GM12878 (cell line): ENCODE data around the gene TTC22. TPM values are rescaled to one million over a fixed set of nuclear protein-coding genes. Genes with fewer than 3 reads are reported as not detected.

ENCODE experiments used
- ATAC-seq: fragments of 200-7000 bp; cut with Tn5 transposase; 3 replicates; pipeline ENCODE4 v1.9.1; 2020; ENCODE audit warnings: mild to moderate bottlenecking, moderate library complexity
- BruUV-seq: library from RNA; stranded (reverse); fragments of 400-500 nt; replicated peaks from 2 replicates; lab custom pipeline; 2021; lab: Mats Ljungman, UMichigan
- CTCF ChIA-PET: fragments of 300-600 bp; sonication (Branson Sonifier 250); formaldehyde crosslinking; extraction: SDS; loops from one replicate; lab custom pipeline; 2021; ENCODE audit warnings: inconsistent platforms; lab: Yijun Ruan, JAX
- POLR2A ChIA-PET: fragments of 350-600 bp; formaldehyde crosslinking; extraction: SDS; loops from one replicate; lab custom pipeline; 2021; ENCODE audit warnings: inconsistent platforms; lab: Charles Lee
- RAD21 ChIA-PET: fragments of 300-600 bp; sonication (Branson Sonifier 250); formaldehyde crosslinking; loops from one replicate; lab custom pipeline; 2023; ENCODE audit warnings: antibody characterized with exemption; ENCODE audit not compliant: unreplicated experiment; lab: Charles Lee
- SMC1A ChIA-PET: fragments of 300-600 bp; sonication (Branson Sonifier 250); formaldehyde crosslinking; loops from one replicate; lab custom pipeline; 2023; ENCODE audit not compliant: unreplicated experiment, uncharacterized antibody; lab: Charles Lee
- DNase-seq: peaks from one replicate; pipeline ENCODE4 v3.0.0-alpha.2; 2011; ENCODE audit warnings: low read depth, low spot score
- FAIRE-seq: peaks from 3 replicates; lab custom pipeline; 2011; peaks lifted over from hg19 to GRCh38; lab: Jason Lieb, UNC
- H2AFZ ChIP-seq: 2 replicates; pipeline ENCODE4 v1.6.0; 2011; ENCODE audit warnings: low read depth, low read length, control low read depth; ENCODE audit not compliant: control insufficient read depth
- H3K27ac ChIP-seq: 2 replicates; pipeline ENCODE4 v1.5.1; 2011; ENCODE audit warnings: control low read depth; ENCODE audit not compliant: control insufficient read depth, insufficient read depth
- H3K27me3 ChIP-seq, 2 experiments: replicated peaks in 1 of 2; 2 replicates each; pipeline versions ENCODE4 v1.6.0 to v1.6.1; 2011; ENCODE audit warnings: low read length in 1 of 2; ENCODE audit not compliant: control insufficient read depth in 2 of 2, insufficient read depth in 2 of 2
- H3K36me3 ChIP-seq, 2 experiments: 2 replicates each; pipeline ENCODE4 v1.5.1; 2011; ENCODE audit warnings: low read length in 1 of 2; ENCODE audit not compliant: control insufficient read depth in 2 of 2, insufficient read depth in 2 of 2
- H3K4me1 ChIP-seq: 2 replicates; pipeline ENCODE4 v1.6.1; 2011; ENCODE audit warnings: mild to moderate bottlenecking, low read length, moderate library complexity, mixed read lengths; ENCODE audit not compliant: control insufficient read depth, insufficient read depth
- H3K4me2 ChIP-seq: 2 replicates; pipeline ENCODE4 v1.6.0; 2011; ENCODE audit warnings: control low read depth; ENCODE audit not compliant: control insufficient read depth, insufficient read depth
- H3K4me3 ChIP-seq: fragments of 200-600 bp; sonication (generic); 2 replicates; pipeline ENCODE4 v1.5.1; 2016
- H3K79me2 ChIP-seq: 2 replicates; pipeline ENCODE4 v1.6.0; 2011; ENCODE audit warnings: low read length; ENCODE audit not compliant: control insufficient read depth, insufficient read depth
- H3K9ac ChIP-seq: 2 replicates; pipeline ENCODE4 v1.8.0; 2011; ENCODE audit warnings: low read length, control low read depth, mixed read lengths; ENCODE audit not compliant: control insufficient read depth, insufficient read depth
- H3K9me3 ChIP-seq: replicated peaks from 3 replicates; pipeline ENCODE4 v1.5.1; 2011; ENCODE audit warnings: mild to moderate bottlenecking, low read length; ENCODE audit not compliant: control insufficient read depth, insufficient read depth
- H4K20me1 ChIP-seq: 2 replicates; pipeline ENCODE4 v1.6.0; 2011; ENCODE audit not compliant: control insufficient read depth, insufficient read depth
- CBX5 ChIP-seq: sonication (generic); IDR thresholded peaks from 2 replicates; pipeline ENCODE4 v1.6.1; 2016; ENCODE audit warnings: low read depth, moderate library complexity, mild to moderate bottlenecking, inconsistent platforms
- CREM ChIP-seq: IDR thresholded peaks from 2 replicates; pipeline ENCODE4 v1.6.1; 2014; ENCODE audit warnings: antibody characterized with exemption, low read depth
- FOXK2 ChIP-seq: fragments of 450-650 bp; IDR thresholded peaks from 2 replicates; pipeline ENCODE4 v1.6.1; 2017; ENCODE audit warnings: mild to moderate bottlenecking, moderate library complexity
- KAT2A ChIP-seq: conservative IDR thresholded peaks from 2 replicates; pipeline ENCODE4 v1.6.1; 2011; ENCODE audit warnings: low read depth, low read length; ENCODE audit not compliant: control insufficient read depth
- NFXL1 ChIP-seq: fragments of 450-650 bp; IDR thresholded peaks from 2 replicates; pipeline ENCODE4 v1.6.1; 2017; ENCODE audit warnings: antibody characterized with exemption, mild to moderate bottlenecking, borderline replicate concordance
- NFYB ChIP-seq: IDR thresholded peaks from 2 replicates; pipeline ENCODE4 v1.6.1; 2011; ENCODE audit warnings: low read depth, mild to moderate bottlenecking, low read length, improper control_type of control experiment, moderate library complexity; ENCODE audit not compliant: insufficient read depth
- NR2F1 ChIP-seq: fragments of 450-650 bp; conservative IDR thresholded peaks from 2 replicates; pipeline ENCODE4 v1.6.1; 2017; ENCODE audit warnings: mild to moderate bottlenecking
- POLR2A ChIP-seq: IDR thresholded peaks from 2 replicates; pipeline ENCODE4 v1.6.1; 2011; ENCODE audit warnings: low read depth, mild to moderate bottlenecking, low read length
- POLR2AphosphoS2 ChIP-seq: IDR thresholded peaks from 2 replicates; pipeline ENCODE4 v1.6.1; 2011; ENCODE audit warnings: low read depth, mild to moderate bottlenecking, low read length, improper control_type of control experiment, moderate library complexity
- PRDM15 ChIP-seq: fragments of 450-650 bp; formaldehyde crosslinking; IDR thresholded peaks from 2 replicates; pipeline ENCODE4 v1.4.0; 2020; ENCODE audit warnings: mild to moderate bottlenecking, moderate library complexity
- SIX5 ChIP-seq: IDR thresholded peaks from 2 replicates; pipeline ENCODE4 v1.6.1; 2011; ENCODE audit warnings: mild to moderate bottlenecking, low read depth, low read length, moderate library complexity; ENCODE audit not compliant: severe bottlenecking
- SMAD1 ChIP-seq: fragments of 450-650 bp; IDR thresholded peaks from 2 replicates; pipeline ENCODE4 v1.6.1; 2018; ENCODE audit warnings: mild to moderate bottlenecking, low read depth; ENCODE audit not compliant: partially characterized antibody
- ZNF207 ChIP-seq: fragments of 450-650 bp; IDR thresholded peaks from 2 replicates; pipeline ENCODE4 v1.6.1; 2014; ENCODE audit warnings: antibody characterized with exemption, mild to moderate bottlenecking, borderline replicate concordance
- ZNF687 ChIP-seq: fragments of 450-650 bp; IDR thresholded peaks from 2 replicates; pipeline ENCODE4 v1.6.1; 2017; ENCODE audit warnings: mild to moderate bottlenecking, moderate library complexity
- ZSCAN29 ChIP-seq: fragments of 450-650 bp; IDR thresholded peaks from 2 replicates; pipeline ENCODE4 v1.6.1; 2017; ENCODE audit warnings: mild to moderate bottlenecking, moderate library complexity
- WGBS: methylation state at CpG from one replicate; pipeline ENCODE4 v1.1.6; 2016; ENCODE audit warnings: low lambda C conversion rate; ENCODE audit not compliant: insufficient replicate concordance, insufficient coverage; ENCODE audit errors: missing lambda C conversion rate; 5-methylcytosine and 5-hydroxymethylcytosine counted together
- in situ Hi-C: fragments of 300-500 bp; cut with MboI; formaldehyde crosslinking; loops from 9 replicates; pipeline ENCODE4 v1.14.3; 2018; ENCODE audit warnings: mixed read lengths
- intact Hi-C: fragments of 100-400 bp; cut with micrococcal nuclease; formaldehyde crosslinking; loops from one replicate; pipeline ENCODE4 v1.14.2; 2022; ENCODE audit not compliant: unreplicated experiment
- polyA plus RNA-seq, 11 experiments: library from polyadenylated mRNA; depleted of rRNA in 4 of 11; unstranded in 6 of 11; stranded (reverse) in 5 of 11; fragments of >200 nt; fragmentation: Nextera tagmentation in 4 of 11; fragmentation: Illumina TruSeq in 1 of 11; extraction: Ambion mirVana in 4 of 11; extraction: Trizol in 1 of 11; gene quantifications; 1 replicate in 1 of 11; 2 replicates in 10 of 11; pipeline versions ENCODE4 v1.2.1 to v1.2.3, GENCODE V29; 2011 to 2016; ENCODE audit warnings: inconsistent platforms in 2 of 11, missing spikeins in 2 of 11, low read depth in 1 of 11
- total RNA-seq, 4 experiments: library from RNA; depleted of rRNA in 3 of 4; stranded (reverse); fragments of >200 nt in 3 of 4; fragmentation: Illumina TruSeq in 1 of 4; extraction: Trizol in 1 of 4; gene quantifications; 2 replicates each; pipeline versions ENCODE4 v1.2.1 to v1.2.3, GENCODE V29; 2013 to 2021

The TTC22 gene
- total and polyA plus RNA-seq, 10 of the 15 experiments (the other 5 are each of a cell fraction or from before 2014, with no cell fraction given) = 0.64 to 5.1 (median 1.9) TPM

- Histone ChIP-seq H3K9ac (no peak overlapping the region), H3K4me1 (no peaks in the 10 kb centered on the region), H4K20me1 (no peaks in the 10 kb centered on the region), H3K36me3 (no peaks in the 10 kb centered on the region), H3K27ac (no peak overlapping the region), H3K9me3 (no peaks in the 10 kb centered on the region), H3K4me3 (no peak overlapping the region), H2AFZ (no peak overlapping the region), H3K27me3 (no peaks in the 10 kb centered on the region), H3K4me2 (no peak overlapping the region), H3K79me2 (no peaks in the 10 kb centered on the region)
- no peak for ATAC-seq
- 24% methylated on average over 4 of the region's 4 CpGs for WGBS
- intact Hi-C loops = no loop called here
- ChIA-PET SMC1A (no interaction called here), RAD21 (no interaction called here), CTCF (interaction anchor here (0.7 kb wide), 1 partner anchor 8 kb away, joined by 3 read pairs; no protein-coding TSS in a partner anchor), POLR2A (no interaction called here)
- in situ Hi-C loops = no loop called here
- no peak for TF ChIP-seq ZNF207
- TF ChIP-seq NR2F1 = no peak
- TF ChIP-seq CREM = no peak
- TF ChIP-seq PRDM15 (CRISPR knock-in tag) = no peak
- TF ChIP-seq NFXL1 = no peak
- no peak for TF ChIP-seq ZSCAN29
- no peak for TF ChIP-seq ZNF687
- TF ChIP-seq CBX5 = no peak
- TF ChIP-seq SMAD1 = no peak
- no peak for TF ChIP-seq POLR2AphosphoS2
- TF ChIP-seq FOXK2 = no peak
- TF ChIP-seq POLR2A = no peak
- TF ChIP-seq SIX5 = no peak
- no peak for TF ChIP-seq KAT2A
- no peak for TF ChIP-seq NFYB
- BruUV-seq = no TSS peak
- no peak for DNase-seq
- FAIRE-seq = no peak
These were observed 24.1 kb downstream of the TTC22 start for GRCh38 chr1:54777011-54777410.
